Measurements from ENCODE around the gene CFAP53.
"Not testable (repeated sequence)": the region's sequence is repeated elsewhere in the genome, so short reads cannot be mapped to it uniquely, and the experiment has no call there.

The CFAP53 gene

GRCh38 chr18:50266248-50266704 is at the start of gene CFAP53:
Gene CFAP53, minus strand, starts transcription at chr18:50266495. Its CDS starts 91 bp downstream, at chr18:50266404.
- in situ Hi-C loops (cut with HindIII; ENCODE audit: low sequenced_read_pairs): no loop called here

- in situ Hi-C loops (cut with HindIII; ENCODE audit: low sequenced_read_pairs): no loop called here
Observed at GRCh38 chr18:50315100-50315871, 49.0 kb upstream of the CFAP53 start.

GRCh38 chr18:50313873-50314460 is 47.7 kb upstream of the CFAP53 start:
- in situ Hi-C loops (cut with HindIII; ENCODE audit: low sequenced_read_pairs): no loop called here

GRCh38 chr18:50313031-50313607 is 46.8 kb upstream of the CFAP53 start:
- in situ Hi-C loops (cut with HindIII; ENCODE audit: low sequenced_read_pairs): no loop called here

GRCh38 chr18:50312296-50313030 is 46.2 kb upstream of the CFAP53 start:
- in situ Hi-C loops (cut with HindIII; ENCODE audit: low sequenced_read_pairs): no loop called here

GRCh38 chr18:50311650-50312049 is 45.4 kb upstream of the CFAP53 start:
- in situ Hi-C loops (cut with HindIII; ENCODE audit: low sequenced_read_pairs): no loop called here

- in situ Hi-C loops (cut with HindIII; ENCODE audit: low sequenced_read_pairs): no loop called here
Observed at GRCh38 chr18:50310080-50310479, 43.8 kb upstream of the CFAP53 start.

- in situ Hi-C loops (cut with HindIII; ENCODE audit: low sequenced_read_pairs): not testable (repeated sequence)
Observed at GRCh38 chr18:50308851-50309250, 42.6 kb upstream of the CFAP53 start.

- in situ Hi-C loops (cut with HindIII; ENCODE audit: low sequenced_read_pairs): no loop called here
Observed at GRCh38 chr18:50307738-50308470, 41.6 kb upstream of the CFAP53 start.

- in situ Hi-C loops (cut with HindIII; ENCODE audit: low sequenced_read_pairs): no loop called here
Observed at GRCh38 chr18:50307400-50307737, 41.1 kb upstream of the CFAP53 start.

GRCh38 chr18:50306944-50307343 is 40.6 kb upstream of the CFAP53 start:
- in situ Hi-C loops (cut with HindIII; ENCODE audit: low sequenced_read_pairs): no loop called here

- in situ Hi-C loops (cut with HindIII; ENCODE audit: low sequenced_read_pairs): no loop called here
Observed at GRCh38 chr18:50301074-50301473, 34.8 kb upstream of the CFAP53 start.

GRCh38 chr18:50299626-50300388 is 33.5 kb upstream of the CFAP53 start:
- in situ Hi-C loops (cut with HindIII; ENCODE audit: low sequenced_read_pairs): no loop called here

- in situ Hi-C loops (cut with HindIII; ENCODE audit: low sequenced_read_pairs): no loop called here
Observed at GRCh38 chr18:50298443-50299284, 32.4 kb upstream of the CFAP53 start.

- in situ Hi-C loops (cut with HindIII; ENCODE audit: low sequenced_read_pairs): no loop called here
Observed at GRCh38 chr18:50297621-50298442, 31.5 kb upstream of the CFAP53 start.

GRCh38 chr18:50293039-50293438 is 26.7 kb upstream of the CFAP53 start:
- in situ Hi-C loops (cut with HindIII; ENCODE audit: low sequenced_read_pairs): no loop called here

- in situ Hi-C loops (cut with HindIII; ENCODE audit: low sequenced_read_pairs): no loop called here
Observed at GRCh38 chr18:50289108-50289443, 22.8 kb upstream of the CFAP53 start.

GRCh38 chr18:50288348-50289107 is 22.2 kb upstream of the CFAP53 start:
- in situ Hi-C loops (cut with HindIII; ENCODE audit: low sequenced_read_pairs): not testable (repeated sequence)
